Vagina (tissue), 2 donors: ENCODE results near the gene GPR153. TPM values are rescaled to one million over a fixed set of nuclear protein-coding genes. Genes with fewer than 3 reads are reported as not detected.
A peak's percentile ranks its signal among the peaks of the same experiment; 100 is the strongest.

Source experiments
- DNase-seq, 2 donors: peaks; one replicate each; pipeline ENCODE4 v3.0.0-alpha.2; 2017; ENCODE audit errors: extremely low spot score in 2 of 2
- H3K27ac ChIP-seq: fragments of 200-600 bp; sonication (generic); one replicate; pipeline ENCODE4 v1.5.1; 2019
- H3K27me3 ChIP-seq: fragments of 200-600 bp; sonication (generic); one replicate; pipeline ENCODE4 v1.5.1; 2019
- H3K36me3 ChIP-seq, 2 donors: fragments of 200-600 bp; sonication (generic); one replicate each; pipeline ENCODE4 v1.5.1; 2017 to 2019
- H3K4me1 ChIP-seq: fragments of 200-600 bp; sonication (generic); one replicate; pipeline ENCODE4 v1.5.1; 2019
- H3K4me3 ChIP-seq, 2 donors: fragments of 200-600 bp; sonication (generic); 1 replicate in 1 of 2; 2 replicates in 1 of 2; pipeline ENCODE4 v1.5.1; 2016 to 2019
- H3K9me3 ChIP-seq: fragments of 200-600 bp; sonication (generic); one replicate; pipeline ENCODE4 v1.5.1; 2019
- CTCF ChIP-seq, 3 experiments: fragments of 450-650 bp in 2 of 3; fragments of 200-600 bp in 1 of 3; sonication (generic) in 1 of 3; IDR thresholded peaks; one replicate each; pipeline ENCODE4 v1.5.1; 2017 to 2019; ENCODE audit warnings: antibody characterized with exemption in 3 of 3, mild to moderate bottlenecking in 2 of 3, moderate library complexity in 2 of 3
- POLR2A ChIP-seq, 2 donors: fragments of 450-650 bp; IDR thresholded peaks; one replicate each; pipeline ENCODE4 v1.6.1; 2017; ENCODE audit warnings: antibody characterized with exemption in 2 of 2, mild to moderate bottlenecking in 2 of 2, moderate library complexity in 2 of 2
- POLR2AphosphoS5 ChIP-seq, 2 donors: sonication (generic); formaldehyde crosslinking; IDR thresholded peaks; one replicate each; pipeline ENCODE4 v1.9.0; 2017; ENCODE audit warnings: antibody characterized with exemption in 2 of 2, mild to moderate bottlenecking in 2 of 2, low read depth in 1 of 2; ENCODE audit not compliant: insufficient read depth in 1 of 2
- intact Hi-C: fragments of 100-400 bp; cut with DNase I; formaldehyde crosslinking; loops from one replicate; pipeline ENCODE4 v1.15.1; 2023
- total RNA-seq: library from RNA; depleted of rRNA; stranded (reverse); fragments of >200 nt; gene quantifications from one replicate; pipeline ENCODE4 v1.2.3, GENCODE V29; 2016

Gene GPR153
- total RNA-seq, 1 donor from 2014 or later = 11.5 TPM

- H3K27me3 ChIP-seq = no peaks in the 10 kb centered on the region
- peak overlapping the region in 1 of 2 donors; percentile 11 for H3K4me3 ChIP-seq
- no peak for DNase-seq
- intact Hi-C loops = no loop called here
- peaks cover 28% of the 10 kb centered on the region for H3K4me1 ChIP-seq
- TF ChIP-seq CTCF (IDR thresholded peaks at IDR 0.05) (no peak), POLR2A (IDR thresholded peaks at IDR 0.05) (no peak), POLR2AphosphoS5 (IDR thresholded peaks at IDR 0.05; ENCODE audit: insufficient read depth in 1 of 2, low read depth in 1 of 2) (no peak)
- H3K36me3 ChIP-seq = no peaks in the 10 kb centered on the region
- peak overlapping the region; percentile 91 for H3K27ac ChIP-seq
- H3K9me3 ChIP-seq = no peaks in the 10 kb centered on the region
These were observed 16.1 kb upstream of the GPR153 start for GRCh38 chr1:6276811-6277555.

GRCh38 chr1:6275826-6276782 lies 15.2 kb upstream of the GPR153 start:
- intact Hi-C loops = no loop called here
- TF ChIP-seq POLR2A (IDR thresholded peaks at IDR 0.05) (no peak), CTCF (IDR thresholded peaks at IDR 0.05) (no peak), POLR2AphosphoS5 (IDR thresholded peaks at IDR 0.05; ENCODE audit: insufficient read depth in 1 of 2, low read depth in 1 of 2) (peak; percentile 58 to 86)
- H3K4me3 ChIP-seq = peak overlapping the region in 1 of 2 donors; percentile 11
- no peak for DNase-seq
- peaks cover 29% of the 10 kb centered on the region for H3K4me1 ChIP-seq
- H3K9me3 ChIP-seq = no peaks in the 10 kb centered on the region
- no peaks in the 10 kb centered on the region for H3K27me3 ChIP-seq
- H3K27ac ChIP-seq = peak overlapping the region; percentile 91
- no peaks in the 10 kb centered on the region for H3K36me3 ChIP-seq

- TF ChIP-seq POLR2A (IDR thresholded peaks at IDR 0.05) (no peak), CTCF (IDR thresholded peaks at IDR 0.05) (no peak), POLR2AphosphoS5 (IDR thresholded peaks at IDR 0.05; ENCODE audit: insufficient read depth in 1 of 2, low read depth in 1 of 2) (no peak)
- intact Hi-C loops = no loop called here
- Histone ChIP-seq H3K4me3 (no peak overlapping the region), H3K27ac (peak overlapping the region; percentile 91), H3K9me3 (no peaks in the 10 kb centered on the region), H3K4me1 (peaks cover 29% of the 10 kb centered on the region), H3K27me3 (no peaks in the 10 kb centered on the region), H3K36me3 (no peaks in the 10 kb centered on the region)
- no peak for DNase-seq
These were observed 13.8 kb upstream of the GPR153 start for GRCh38 chr1:6274622-6275139.

GRCh38 chr1:6274102-6274501 lies 13.2 kb upstream of the GPR153 start:
- Histone ChIP-seq H3K27me3 (no peaks in the 10 kb centered on the region), H3K4me3 (no peak overlapping the region), H3K36me3 (no peaks in the 10 kb centered on the region), H3K4me1 (peaks cover 29% of the 10 kb centered on the region), H3K9me3 (no peaks in the 10 kb centered on the region), H3K27ac (no peak overlapping the region)
- no peak for DNase-seq
- intact Hi-C loops = no loop called here
- TF ChIP-seq CTCF (IDR thresholded peaks at IDR 0.05) (no peak), POLR2A (IDR thresholded peaks at IDR 0.05) (no peak), POLR2AphosphoS5 (IDR thresholded peaks at IDR 0.05; ENCODE audit: insufficient read depth in 1 of 2, low read depth in 1 of 2) (no peak)
